Loucy (cell line): Measurements from ENCODE around the gene SND1.
A peak's percentile ranks its signal among the peaks of the same experiment; 100 is the strongest.
"Not testable (repeated sequence)": the region's sequence is repeated elsewhere in the genome, so short reads cannot be mapped to it uniquely, and the experiment has no call there.

Source experiments
- H2AFZ ChIP-seq: fragments of 200-600 bp; sonication (generic); 2 replicates; pipeline ENCODE4 v1.6.0; 2016; ENCODE audit warnings: antibody characterized with exemption, mild to moderate bottlenecking, low read length, moderate library complexity
- H3F3A ChIP-seq: fragments of 200-600 bp; 2 replicates; pipeline ENCODE4 v1.6.0; 2016; ENCODE audit warnings: antibody characterized with exemption, low read depth, mild to moderate bottlenecking
- H3K27me3 ChIP-seq: fragments of 200-600 bp; sonication (generic); 2 replicates; pipeline ENCODE4 v1.6.1; 2014; ENCODE audit warnings: low read length, mild to moderate bottlenecking; ENCODE audit not compliant: insufficient read depth, poor library complexity, severe bottlenecking
- H3K36me3 ChIP-seq: fragments of 200-600 bp; sonication (generic); 2 replicates; pipeline ENCODE4 v1.6.1; 2016; ENCODE audit warnings: low read length; ENCODE audit not compliant: insufficient read depth
- H3K4me1 ChIP-seq: fragments of 200-600 bp; sonication (generic); 2 replicates; pipeline ENCODE4 v1.5.1; 2014; ENCODE audit warnings: low read length, mild to moderate bottlenecking; ENCODE audit not compliant: insufficient read depth, poor library complexity, severe bottlenecking
- H3K4me2 ChIP-seq: fragments of 200-600 bp; sonication (generic); 2 replicates; pipeline ENCODE4 v1.6.0; 2014; ENCODE audit warnings: antibody characterized with exemption, low read length, low read depth, mild to moderate bottlenecking; ENCODE audit not compliant: poor library complexity, severe bottlenecking
- H3K4me3 ChIP-seq: fragments of 200-600 bp; sonication (generic); 2 replicates; pipeline ENCODE4 v1.5.1; 2014; ENCODE audit warnings: low read length, mild to moderate bottlenecking, mixed read lengths; ENCODE audit not compliant: poor library complexity, severe bottlenecking
- H3K79me2 ChIP-seq: fragments of 200-600 bp; sonication (generic); 2 replicates; pipeline ENCODE4 v1.6.1; 2014; ENCODE audit warnings: low read length; ENCODE audit not compliant: insufficient read depth
- H3K9ac ChIP-seq: fragments of 200-600 bp; sonication (generic); 2 replicates; pipeline ENCODE4 v1.6.0; 2014; ENCODE audit warnings: mild to moderate bottlenecking, low read depth, low read length, moderate library complexity; ENCODE audit not compliant: poor library complexity, severe bottlenecking
- H3K9me2 ChIP-seq: fragments of 200-600 bp; sonication (generic); replicated peaks from 2 replicates; pipeline ENCODE4 v1.6.1; 2016; ENCODE audit warnings: low read depth, low read length, mixed read lengths
- H3K9me3 ChIP-seq: fragments of 200-600 bp; sonication (generic); 2 replicates; pipeline ENCODE4 v1.6.1; 2014; ENCODE audit warnings: mild to moderate bottlenecking, antibody characterized with exemption, low read length, low read depth; ENCODE audit not compliant: insufficient read depth
- H4K20me1 ChIP-seq: fragments of 200-600 bp; sonication (generic); 2 replicates; pipeline ENCODE4 v1.6.0; 2014; ENCODE audit warnings: antibody characterized with exemption, low read length, mild to moderate bottlenecking; ENCODE audit not compliant: insufficient read depth, poor library complexity, severe bottlenecking
- CTCF ChIP-seq: fragments of 200-600 bp; sonication (generic); conservative IDR thresholded peaks from 2 replicates; pipeline ENCODE4 v1.5.1; 2014; ENCODE audit warnings: mild to moderate bottlenecking, antibody characterized with exemption, low read length
- EZH2phosphoT487 ChIP-seq: fragments of 200-600 bp; IDR thresholded peaks from 2 replicates; pipeline ENCODE4 v1.6.1; 2018; ENCODE audit warnings: antibody characterized with exemption, mild to moderate bottlenecking, moderate library complexity, borderline replicate concordance

Gene SND1

GRCh38 chr7:128106821-128107220, 454.8 kb downstream of the SND1 start:
- Histone ChIP-seq H3K27me3 (no peaks in the 10 kb centered on the region), H3K4me2 (no peak overlapping the region), H3K4me1 (peaks cover 35% of the 10 kb centered on the region), H3K79me2 (no peaks in the 10 kb centered on the region), H3K4me3 (no peak overlapping the region), H3K9ac (no peak overlapping the region), H3K9me2 (no peaks in the 10 kb centered on the region), H2AFZ (no peak overlapping the region), H3K9me3 (no peaks in the 10 kb centered on the region), H4K20me1 (no peaks in the 10 kb centered on the region), H3K36me3 (no peaks in the 10 kb centered on the region), H3F3A (peaks cover 3% of the 10 kb centered on the region; the same call in 1 of the 2 replicates)
- TF ChIP-seq EZH2phosphoT487: no peak
- TF ChIP-seq CTCF: no peak

GRCh38 chr7:128107516-128107915, 455.5 kb downstream of the SND1 start:
- not testable (repeated sequence) for H3K9me3 ChIP-seq, H3K9me2 ChIP-seq, H3K79me2 ChIP-seq, H3K9ac ChIP-seq, H3K27me3 ChIP-seq, H3K36me3 ChIP-seq, H3K4me3 ChIP-seq, H3F3A ChIP-seq, H3K4me2 ChIP-seq, H2AFZ ChIP-seq, H4K20me1 ChIP-seq
- H3K4me1 ChIP-seq: peaks cover 42% of the 10 kb centered on the region

- no peak for TF ChIP-seq EZH2phosphoT487
- Histone ChIP-seq H3K4me2 (peak overlapping the region; percentile 65), H3K79me2 (no peaks in the 10 kb centered on the region)
Observed at GRCh38 chr7:128108129-128108528, 456.1 kb downstream of the SND1 start.

DNA sequence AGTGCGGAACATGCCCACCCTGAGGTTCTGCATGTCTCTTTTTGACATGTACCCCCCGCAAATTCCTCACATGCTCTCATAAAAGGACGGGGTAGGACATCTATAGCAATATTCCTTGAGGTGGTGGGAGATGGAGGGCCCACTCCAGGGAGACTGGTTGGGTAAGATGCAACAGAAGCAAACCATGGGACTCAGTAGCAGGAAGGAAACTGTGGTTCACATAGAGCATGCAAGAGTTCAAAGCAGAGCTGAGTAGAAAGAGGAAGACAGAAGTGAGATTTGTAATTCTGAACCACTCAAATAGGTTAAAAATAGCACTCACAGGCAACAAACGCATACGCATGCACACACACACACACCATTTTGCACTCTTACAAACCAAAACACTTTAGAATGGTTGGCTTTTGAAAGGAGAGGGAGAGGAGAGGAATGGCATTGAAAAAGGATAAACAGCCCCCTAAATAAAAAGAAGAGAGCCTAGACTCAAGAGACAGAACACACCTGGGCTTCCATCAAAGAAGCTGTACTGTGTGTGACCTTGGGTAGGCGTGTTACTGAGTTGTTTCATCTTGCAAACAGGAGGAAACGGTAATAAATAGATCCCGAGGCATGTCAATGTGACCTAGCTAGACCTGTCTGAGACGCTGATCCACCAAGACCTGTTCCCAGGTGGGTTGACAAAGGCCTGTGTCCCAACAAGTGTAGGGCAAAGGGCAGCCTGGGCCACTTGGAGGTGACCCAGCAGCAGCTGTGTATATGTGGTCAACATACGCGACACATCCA, 456.8 kb downstream of the SND1 start:
- no peaks in the 10 kb centered on the region for H3K79me2 ChIP-seq
- no peak for TF ChIP-seq CTCF
- TF ChIP-seq EZH2phosphoT487: no peak
- H2AFZ ChIP-seq: no peak overlapping the region
- H3K4me1 ChIP-seq: peaks cover 49% of the 10 kb centered on the region
- H3K4me3 ChIP-seq: peak overlapping the region; percentile 51
- no peaks in the 10 kb centered on the region for H3K9me2 ChIP-seq
- H3F3A ChIP-seq: peaks cover 3% of the 10 kb centered on the region; the same call in 1 of the 2 replicates
- no peaks in the 10 kb centered on the region for H3K36me3 ChIP-seq
- H3K9ac ChIP-seq: peak overlapping the region; percentile 27
- no peaks in the 10 kb centered on the region for H3K27me3 ChIP-seq
- no peaks in the 10 kb centered on the region for H4K20me1 ChIP-seq
- H3K4me2 ChIP-seq: peak overlapping the region; percentile 65
- H3K9me3 ChIP-seq: no peaks in the 10 kb centered on the region

More at GRCh38 chr7:128108129-128108528, 456.1 kb downstream of the SND1 start:
- no peak overlapping the region for H3K9ac ChIP-seq
- H3F3A ChIP-seq: peaks cover 3% of the 10 kb centered on the region; the same call in 1 of the 2 replicates
- H3K27me3 ChIP-seq: no peaks in the 10 kb centered on the region
- H2AFZ ChIP-seq: no peak overlapping the region
- H4K20me1 ChIP-seq: no peaks in the 10 kb centered on the region
- H3K9me2 ChIP-seq: no peaks in the 10 kb centered on the region
- H3K9me3 ChIP-seq: no peaks in the 10 kb centered on the region
- H3K36me3 ChIP-seq: no peaks in the 10 kb centered on the region
- no peak overlapping the region for H3K4me3 ChIP-seq
- H3K4me1 ChIP-seq: peaks cover 48% of the 10 kb centered on the region

- peak overlapping the region; percentile 65 for H3K4me2 ChIP-seq
- H3K4me1 ChIP-seq: peaks cover 49% of the 10 kb centered on the region
- not testable (repeated sequence) for H2AFZ ChIP-seq, H3K9me2 ChIP-seq, H3F3A ChIP-seq, H3K9me3 ChIP-seq, H3K36me3 ChIP-seq, H3K27me3 ChIP-seq, H4K20me1 ChIP-seq, H3K79me2 ChIP-seq
- peak overlapping the region; percentile 51 for H3K4me3 ChIP-seq
- peak overlapping the region; percentile 27 for H3K9ac ChIP-seq
Observed at GRCh38 chr7:128109424-128109969, 457.5 kb downstream of the SND1 start.
